Measurements from ENCODE around the gene CBLB.

The CBLB gene

GRCh38 chr3:105691633-105692032 lies 177.2 kb downstream of the CBLB start:
- no peak for DNase-seq (ENCODE audit: low read depth)

- no peak for DNase-seq (ENCODE audit: low read depth)
Measured at GRCh38 chr3:105691053-105691452, 177.8 kb downstream of the CBLB start.

GRCh38 chr3:105688821-105689220 lies 180.0 kb downstream of the CBLB start:
- no peak for DNase-seq (ENCODE audit: low read depth)

DNA sequence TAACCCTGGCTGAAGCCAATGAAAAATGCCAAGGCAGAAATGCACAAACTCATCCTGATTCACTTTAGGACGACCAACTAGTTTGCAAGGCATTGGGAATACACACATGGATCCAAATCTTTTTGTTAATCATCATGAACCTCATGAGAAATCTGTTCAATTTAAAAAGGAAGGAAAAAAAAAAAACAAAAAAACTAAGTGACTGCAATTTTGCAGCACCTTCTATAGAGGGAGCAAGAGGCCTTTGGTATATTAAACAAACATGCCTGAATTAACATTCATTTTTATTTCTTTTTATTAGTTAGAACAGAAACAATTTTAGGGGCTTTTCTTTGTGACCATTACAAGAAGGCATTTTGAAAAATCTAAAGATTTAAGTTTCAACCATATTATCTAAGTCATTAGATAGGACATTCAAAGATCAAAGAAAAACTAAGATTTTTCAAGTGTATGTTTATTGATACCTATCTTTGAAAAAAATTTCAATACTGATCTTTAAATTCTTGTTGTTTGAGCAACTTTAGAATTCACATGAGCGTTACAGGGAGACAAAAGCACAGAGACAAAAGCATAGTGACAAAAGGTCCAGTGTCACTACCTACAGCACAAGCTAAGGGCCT lies 182.4 kb downstream of the CBLB start:
- no peak for DNase-seq (ENCODE audit: low read depth)

DNA sequence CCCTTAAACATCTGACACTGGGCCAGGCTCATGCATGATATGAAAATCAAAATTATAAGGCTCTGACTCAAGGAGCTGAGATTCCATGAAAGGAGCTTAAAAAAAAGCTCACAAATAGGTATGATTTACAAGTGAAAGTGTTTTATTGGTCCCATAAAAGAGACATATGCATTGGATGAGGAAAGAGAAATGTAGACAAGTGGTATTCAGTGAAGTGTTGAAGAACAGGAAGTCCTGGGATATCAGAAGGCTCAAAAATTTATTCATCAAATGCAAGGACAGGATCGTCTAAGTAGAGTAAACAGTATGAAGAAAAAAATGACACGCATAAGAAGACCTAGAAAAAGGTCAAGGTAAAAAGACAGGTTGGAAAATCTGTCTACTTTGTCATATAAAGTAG lies 188.9 kb downstream of the CBLB start:
- DNase-seq (ENCODE audit: low read depth), result no peak

DNA sequence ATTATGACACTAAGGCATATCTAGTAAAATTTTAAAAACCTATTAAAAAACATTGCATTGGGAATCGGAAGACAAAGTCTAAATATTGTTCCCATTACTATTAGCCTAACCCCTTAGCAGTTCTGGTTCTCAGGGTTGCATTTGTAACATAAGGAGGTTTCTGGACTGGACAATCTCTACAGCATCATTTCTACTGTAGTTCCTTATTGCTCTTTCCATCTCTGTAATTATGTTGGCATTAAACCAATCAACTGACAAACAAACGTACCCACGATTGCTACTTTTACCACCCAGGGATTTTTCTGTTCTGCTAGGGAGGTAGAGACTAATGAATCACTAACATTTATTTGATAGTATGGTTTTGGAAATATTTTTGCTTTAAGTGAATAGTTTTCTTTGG lies 190.8 kb downstream of the CBLB start:
- DNase-seq (ENCODE audit: low read depth), result no peak

DNA sequence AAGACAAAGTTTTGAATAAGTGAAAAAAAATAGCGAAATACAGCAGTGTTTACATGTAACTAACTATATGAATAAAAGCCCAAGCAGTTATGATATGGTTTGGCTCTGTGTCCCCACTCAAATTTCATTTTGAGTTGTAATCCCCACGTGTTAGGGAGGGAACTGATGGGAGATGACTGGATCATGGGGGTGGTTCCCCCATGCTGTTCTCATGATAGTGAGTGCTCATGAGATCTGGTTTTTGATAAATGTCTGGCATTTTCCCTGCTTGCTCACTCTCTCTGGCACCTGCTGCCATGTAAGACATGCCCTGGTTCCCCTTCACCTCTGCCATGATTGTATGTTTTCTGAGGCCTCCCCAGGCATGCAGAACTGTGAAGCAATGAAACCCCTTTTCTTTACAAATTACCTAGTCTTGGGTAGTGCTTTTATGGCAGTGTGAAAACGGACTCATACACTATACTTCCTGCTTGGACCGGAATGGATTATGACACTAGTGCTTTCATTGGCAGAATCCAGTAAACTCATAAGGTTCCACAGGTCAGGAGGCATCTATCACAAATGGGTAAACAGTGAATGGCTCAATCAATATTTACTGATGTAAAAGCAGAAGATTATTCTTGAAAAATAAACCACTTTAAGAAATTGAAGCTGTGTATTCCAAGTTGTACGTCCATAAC lies 192.1 kb downstream of the CBLB start:
- no peak for DNase-seq (ENCODE audit: low read depth)

GRCh38 chr3:105674437-105675065 lies 194.3 kb downstream of the CBLB start:
- no peak for DNase-seq (ENCODE audit: low read depth)

GRCh38 chr3:105672996-105673395 lies 195.8 kb downstream of the CBLB start:
- no peak for DNase-seq (ENCODE audit: low read depth)

GRCh38 chr3:105662306-105662705 lies 206.5 kb downstream of the CBLB start:
- DNase-seq (ENCODE audit: low read depth), result no peak

DNA sequence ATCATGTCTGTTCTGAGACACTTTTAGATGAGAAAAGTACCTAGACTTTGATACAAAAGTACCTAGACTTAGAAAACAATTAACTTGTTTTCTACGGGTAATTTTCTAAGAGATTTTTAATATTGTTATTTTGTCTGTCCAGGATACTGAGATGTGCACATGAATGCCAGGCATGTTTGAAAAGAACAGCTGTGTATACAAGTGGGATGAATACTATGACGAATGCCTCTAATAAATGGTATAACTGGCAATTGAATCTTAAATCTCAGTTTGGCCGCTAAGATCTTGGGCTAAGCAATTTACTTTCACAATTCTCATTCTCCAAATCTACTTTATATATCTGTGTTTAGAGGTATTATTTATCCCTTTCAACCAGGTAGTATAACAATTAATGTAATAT lies 207.4 kb downstream of the CBLB start:
- DNase-seq (ENCODE audit: low read depth), result no peak

DNA sequence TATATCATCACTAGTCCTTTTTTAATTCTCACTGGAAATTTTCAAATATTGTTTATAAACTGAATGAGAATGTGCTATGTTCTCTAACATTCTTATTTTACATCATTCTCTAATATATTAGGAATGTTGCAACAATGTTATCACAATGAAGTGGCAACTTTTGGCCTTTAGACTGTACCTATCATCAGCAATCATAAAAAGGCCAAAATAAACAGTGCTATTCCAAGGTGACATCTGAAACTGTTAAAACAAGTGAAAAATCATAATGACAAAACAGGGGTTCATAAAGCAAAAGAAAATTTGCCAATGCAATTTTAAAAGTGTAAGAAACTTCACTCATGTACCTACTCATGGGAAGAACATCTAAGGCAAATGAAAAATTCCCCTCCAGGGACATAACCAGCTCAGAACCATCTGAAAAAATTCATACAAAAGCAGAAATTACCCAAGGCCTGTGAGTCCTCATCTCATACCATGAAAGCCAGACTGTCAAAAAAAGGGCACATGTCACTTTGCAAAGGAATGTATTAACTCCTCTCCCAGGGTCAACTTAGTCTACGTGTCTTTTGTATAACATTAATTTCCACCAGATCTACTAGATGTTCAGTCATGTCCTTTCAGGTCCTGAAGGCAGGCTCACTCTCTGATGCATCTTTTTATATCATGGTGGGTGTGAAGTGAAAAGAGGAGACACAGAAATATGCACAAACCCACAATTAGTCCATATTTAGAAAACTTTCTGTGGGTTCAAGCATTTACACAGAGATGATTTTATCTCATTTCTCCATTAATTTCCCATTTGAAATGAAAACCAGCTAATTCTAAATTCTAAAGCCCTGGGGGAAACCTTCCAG lies 211.9 kb downstream of the CBLB start:
- DNase-seq (ENCODE audit: low read depth), result no peak

GRCh38 chr3:105653868-105654267 lies 214.9 kb downstream of the CBLB start:
- DNase-seq (ENCODE audit: low read depth), result no peak

- DNase-seq (ENCODE audit: low read depth), result no peak
Measured at GRCh38 chr3:105653166-105653565, 215.6 kb downstream of the CBLB start.

DNA sequence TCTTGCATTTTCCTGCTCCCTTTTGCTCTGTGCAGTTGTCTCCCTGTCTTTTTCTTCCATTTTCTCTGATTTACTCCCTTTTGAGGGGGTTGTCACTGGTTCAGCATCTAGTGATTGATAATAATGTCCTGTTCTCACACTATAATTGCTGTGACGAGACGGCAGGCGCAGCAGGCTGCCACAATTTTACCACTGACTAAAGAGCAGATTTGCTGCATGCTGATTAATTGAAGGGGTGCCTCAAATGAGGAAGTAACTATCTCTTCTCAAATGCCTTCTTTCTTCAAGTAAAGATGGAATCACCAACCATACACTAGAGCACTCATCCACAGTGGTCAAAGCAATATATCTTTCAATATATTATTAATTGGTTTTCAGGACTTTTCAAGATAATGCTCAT lies 219.3 kb downstream of the CBLB start:
- DNase-seq (ENCODE audit: low read depth), result no peak

DNA sequence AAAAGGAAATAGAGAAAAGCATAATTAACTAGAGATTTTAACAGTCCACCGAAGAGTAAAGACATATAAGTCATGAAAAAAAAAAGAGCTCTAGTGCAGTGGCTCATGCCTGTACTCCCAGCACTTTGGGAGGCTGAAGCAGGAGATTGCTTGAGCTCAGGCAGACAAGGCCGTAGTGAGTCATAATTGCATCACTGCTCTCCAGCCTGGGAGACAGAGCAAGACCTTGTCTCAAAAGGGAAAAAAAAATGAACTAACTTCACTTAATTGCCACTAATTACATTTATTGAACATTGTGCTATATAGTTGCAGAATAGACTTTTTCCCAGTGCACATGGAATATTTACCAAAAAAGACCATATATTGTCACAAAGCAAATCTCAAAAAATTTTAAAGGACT lies 221.8 kb downstream of the CBLB start:
- no peak for DNase-seq (ENCODE audit: low read depth)

GRCh38 chr3:105639131-105639530 lies 229.7 kb downstream of the CBLB start:
- DNase-seq (ENCODE audit: low read depth), result no peak

- no peak for DNase-seq (ENCODE audit: low read depth)
Measured at GRCh38 chr3:105634708-105635107, 234.1 kb downstream of the CBLB start.

DNA sequence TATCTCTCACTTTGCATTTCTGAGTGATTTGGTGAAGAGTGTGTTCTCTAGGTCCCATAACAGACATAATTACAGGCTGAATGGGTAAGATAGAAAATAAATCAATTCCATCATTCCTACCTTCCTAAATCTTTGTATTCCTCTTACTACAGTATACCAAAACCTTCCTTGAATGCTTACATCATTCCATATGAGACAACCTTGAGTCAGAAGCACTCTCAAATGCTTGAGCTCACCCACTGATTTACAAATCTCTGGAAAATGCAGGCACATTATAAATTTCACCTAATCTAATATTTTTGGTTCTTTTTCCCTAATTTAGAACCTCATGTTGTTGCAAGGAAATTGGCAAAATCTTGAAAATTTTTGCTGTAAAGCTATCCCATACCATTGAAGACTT lies 239.1 kb downstream of the CBLB start:
- no peak for DNase-seq (ENCODE audit: low read depth)

- no peak for DNase-seq (ENCODE audit: low read depth)
Measured at GRCh38 chr3:105626739-105627138, 242.1 kb downstream of the CBLB start.

- no peak for DNase-seq (ENCODE audit: low read depth)
Measured at GRCh38 chr3:105622169-105622568, 246.6 kb downstream of the CBLB start.

GRCh38 chr3:105620236-105620635 lies 248.6 kb downstream of the CBLB start:
- DNase-seq (ENCODE audit: low read depth), result no peak

- DNase-seq (ENCODE audit: low read depth), result no peak
Measured at GRCh38 chr3:105619651-105620050, 249.2 kb downstream of the CBLB start.

All from stimulated activated CD8-positive, alpha-beta memory T cell treated with anti-CD3 and anti-CD28 coated beads, Interleukin-12 subunit alpha, Interleukin-12 subunit beta, amount 100 ng/mL, for 1 hour (primary cell).